GM19240 (cell line): ENCODE data around the gene PGM5.

Experiments
- DNase-seq: peaks from one replicate; pipeline ENCODE4 v3.0.0; 2011; ENCODE audit warnings: low spot score; ENCODE audit not compliant: insufficient read length

PGM5 gene

DNA sequence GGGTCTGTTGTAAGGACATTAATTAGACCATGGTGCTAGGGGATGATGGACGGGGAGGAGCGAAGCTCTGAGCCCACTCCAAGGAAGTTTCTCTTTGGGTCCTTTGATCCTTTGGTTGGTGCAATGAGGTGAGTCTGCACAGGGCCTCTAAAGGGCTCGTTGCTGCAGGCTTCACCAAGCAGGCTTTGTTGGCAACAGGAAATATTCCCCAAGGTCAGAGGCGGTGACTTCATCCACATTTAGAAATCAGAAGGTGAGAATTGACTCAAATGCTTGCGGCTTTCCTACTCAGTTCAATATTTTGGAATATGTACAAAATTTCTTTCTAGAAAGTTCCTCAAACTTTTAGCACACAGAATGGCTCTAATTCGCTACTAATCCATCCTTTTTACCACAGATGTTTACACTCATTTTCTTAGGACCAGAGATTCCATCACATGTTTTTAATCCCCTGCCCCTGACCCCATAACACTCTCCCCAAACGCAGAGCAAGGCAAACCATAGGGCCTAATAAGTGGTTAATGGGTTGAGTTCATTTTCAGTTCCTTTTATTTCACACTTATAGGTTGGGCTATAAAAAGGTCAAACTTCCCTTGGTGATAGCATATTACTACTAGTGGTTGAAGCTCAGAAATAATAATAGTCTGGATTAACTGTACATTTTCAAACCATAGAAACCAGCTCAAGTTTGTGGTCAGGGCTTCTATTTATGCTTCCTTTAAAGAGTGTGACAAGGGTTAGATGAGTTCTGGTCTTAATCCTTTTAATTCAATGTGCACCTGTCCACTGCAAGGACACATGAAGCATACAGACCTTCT lies 221.6 kb downstream of the PGM5 start:
- DNase-seq: no peak
